ENCODE results near the gene BRAF. TPM values are rescaled to one million over a fixed set of nuclear protein-coding genes. Genes with fewer than 3 reads are reported as not detected.

BRAF gene
- total RNA-seq, 2 experiments from 2014 or later, result 49.9 to 57.8 TPM

DNA sequence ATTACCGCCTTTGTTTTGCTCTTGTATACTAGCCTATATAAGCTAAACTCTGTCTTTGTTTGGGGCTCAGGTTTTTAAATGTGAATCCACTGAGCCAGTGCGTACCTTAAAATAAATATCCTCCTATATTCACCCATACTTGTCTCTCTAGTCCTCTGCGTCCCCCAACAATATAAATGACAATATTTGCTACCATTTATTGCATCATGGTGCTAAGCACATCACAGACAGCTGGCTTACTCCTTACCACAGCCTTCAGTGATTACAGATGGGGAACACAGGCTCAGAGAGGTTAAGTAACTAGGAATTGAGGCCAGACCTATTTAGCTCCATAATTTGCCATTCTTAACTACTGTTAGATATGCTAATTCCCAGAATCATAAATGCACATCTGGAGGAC is 255.4 kb downstream of the BRAF start:
- Histone ChIP-seq H3K9me3 (ENCODE audit: control insufficient read depth in 1 of 2, insufficient read depth in 1 of 2, low read length in 2 of 2) (no peaks in the 10 kb centered on the region), H3K27ac (ENCODE audit: low read depth in 1 of 2, low read length in 2 of 2) (no peak overlapping the region), H3K4me3 (ENCODE audit: low read length) (no peak overlapping the region), H3K36me3 (ENCODE audit: insufficient read depth, low read length) (no peaks in the 10 kb centered on the region), H3K4me1 (ENCODE audit: insufficient read depth, low read length) (peaks cover 13% of the 10 kb centered on the region), H3K27me3 (ENCODE audit: control insufficient read depth in 1 of 2, insufficient read depth in 2 of 2, low read length in 2 of 2) (no peaks in the 10 kb centered on the region)
- POLR2A ChIA-PET, result no interaction called here
- no peaks in the 10 kb centered on the region for H3K9me3 Mint-ChIP-seq
- no peak overlapping the region for H3K27ac Mint-ChIP-seq
- H3K27me3 Mint-ChIP-seq, result no peaks in the 10 kb centered on the region
- CTCF ChIA-PET, result no interaction called here
- intact Hi-C loops (cut with DNase I, micrococcal nuclease), result no loop called here
- no peaks in the 10 kb centered on the region for H3K36me3 Mint-ChIP-seq (ENCODE audit: low read depth)
- TF ChIP-seq, protein P1, sequence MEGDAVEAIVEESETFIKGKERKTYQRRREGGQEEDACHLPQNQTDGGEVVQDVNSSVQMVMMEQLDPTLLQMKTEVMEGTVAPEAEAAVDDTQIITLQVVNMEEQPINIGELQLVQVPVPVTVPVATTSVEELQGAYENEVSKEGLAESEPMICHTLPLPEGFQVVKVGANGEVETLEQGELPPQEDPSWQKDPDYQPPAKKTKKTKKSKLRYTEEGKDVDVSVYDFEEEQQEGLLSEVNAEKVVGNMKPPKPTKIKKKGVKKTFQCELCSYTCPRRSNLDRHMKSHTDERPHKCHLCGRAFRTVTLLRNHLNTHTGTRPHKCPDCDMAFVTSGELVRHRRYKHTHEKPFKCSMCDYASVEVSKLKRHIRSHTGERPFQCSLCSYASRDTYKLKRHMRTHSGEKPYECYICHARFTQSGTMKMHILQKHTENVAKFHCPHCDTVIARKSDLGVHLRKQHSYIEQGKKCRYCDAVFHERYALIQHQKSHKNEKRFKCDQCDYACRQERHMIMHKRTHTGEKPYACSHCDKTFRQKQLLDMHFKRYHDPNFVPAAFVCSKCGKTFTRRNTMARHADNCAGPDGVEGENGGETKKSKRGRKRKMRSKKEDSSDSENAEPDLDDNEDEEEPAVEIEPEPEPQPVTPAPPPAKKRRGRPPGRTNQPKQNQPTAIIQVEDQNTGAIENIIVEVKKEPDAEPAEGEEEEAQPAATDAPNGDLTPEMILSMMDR (IDR thresholded peaks at IDR 0.05), result no peak
- H3K4me3 Mint-ChIP-seq, result no peak overlapping the region
- ATAC-seq (ENCODE audit: poor library complexity) (no peak), DNase-seq (no peak)
- H3K4me1 Mint-ChIP-seq (ENCODE audit: low read depth), result peaks cover 17% of the 10 kb centered on the region

Other genes starting within 250 kb of the BRAF start
- gene NDUFB2, start 228.2 kb downstream of the BRAF start, total RNA-seq, result 10 to 100 TPM; 73.7 to 84.4 TPM
- gene MRPS33, start 90.0 kb upstream of the BRAF start, total RNA-seq, result 10 to 100 TPM; 21.7 to 24.3 TPM
- not detected for gene TMEM178B, start 149.1 kb upstream of the BRAF start, total RNA-seq

All from CD4-positive, alpha-beta T cell (primary cell).